Measurements from ENCODE around the gene SCGN.
A peak's percentile ranks its signal among the peaks of the same experiment; 100 is the strongest.
"Not testable (repeated sequence)": the region's sequence is repeated elsewhere in the genome, so short reads cannot be mapped to it uniquely, and the experiment has no call there.

SCGN gene

GRCh38 chr6:25735261-25735660 is 83.2 kb downstream of the SCGN start:
- H3K36me3 ChIP-seq: no peaks in the 10 kb centered on the region
- H4K20me1 ChIP-seq: no peaks in the 10 kb centered on the region
- no peaks in the 10 kb centered on the region for H3K27me3 ChIP-seq
- no peak overlapping the region for H3K4me3 ChIP-seq
- no peak overlapping the region for H3K27ac ChIP-seq
- H3K9ac ChIP-seq: no peak overlapping the region
- no peak for TF ChIP-seq Cebpa-rat (IDR thresholded peaks at IDR 0.05)
- H3K4me1 ChIP-seq: no peaks in the 10 kb centered on the region
- no peak overlapping the region for H3K4me2 ChIP-seq
- peaks cover 30% of the 10 kb centered on the region for H3K9me3 ChIP-seq

GRCh38 chr6:25743868-25744267 is 91.9 kb downstream of the SCGN start:
- no peaks in the 10 kb centered on the region for H3K27me3 ChIP-seq
- H3K4me3 ChIP-seq: no peak overlapping the region
- H3K36me3 ChIP-seq: no peaks in the 10 kb centered on the region
- no peaks in the 10 kb centered on the region for H4K20me1 ChIP-seq
- no peak overlapping the region for H3K9ac ChIP-seq
- H3K27ac ChIP-seq: no peak overlapping the region
- no peaks in the 10 kb centered on the region for H3K9me3 ChIP-seq
- H3K4me1 ChIP-seq: 0 out of 2 replicates have a peak, but pooled peaks cover 3% of the 10 kb centered on the region
- TF ChIP-seq Cebpa-rat (IDR thresholded peaks at IDR 0.05): no peak
- H3K4me2 ChIP-seq: no peak overlapping the region

GRCh38 chr6:25745836-25746235 is 93.8 kb downstream of the SCGN start:
- Histone ChIP-seq H3K27ac (no peak overlapping the region), H3K36me3 (no peaks in the 10 kb centered on the region), H3K4me1 (0 out of 2 replicates have a peak, but pooled peaks cover 3% of the 10 kb centered on the region), H4K20me1 (no peaks in the 10 kb centered on the region), H3K27me3 (no peaks in the 10 kb centered on the region), H3K9ac (no peak overlapping the region), H3K4me3 (no peak overlapping the region), H3K9me3 (no peaks in the 10 kb centered on the region), H3K4me2 (no peak overlapping the region)
- TF ChIP-seq Cebpa-rat (IDR thresholded peaks at IDR 0.05): peak; percentile 51; the same call in 1 of the 2 replicates

- no peaks in the 10 kb centered on the region for H3K9me3 ChIP-seq
- TF ChIP-seq Cebpa-rat (IDR thresholded peaks at IDR 0.05): no peak
- H3K27ac ChIP-seq: no peak overlapping the region
- no peak overlapping the region for H3K9ac ChIP-seq
- no peaks in the 10 kb centered on the region for H3K36me3 ChIP-seq
- no peaks in the 10 kb centered on the region for H3K27me3 ChIP-seq
- no peak overlapping the region for H3K4me2 ChIP-seq
- 0 out of 2 replicates have a peak, but pooled peaks cover 3% of the 10 kb centered on the region for H3K4me1 ChIP-seq
- H3K4me3 ChIP-seq: no peak overlapping the region
- H4K20me1 ChIP-seq: no peaks in the 10 kb centered on the region
Observed at GRCh38 chr6:25746968-25747367, 95.0 kb downstream of the SCGN start.

- TF ChIP-seq Cebpa-rat (IDR thresholded peaks at IDR 0.05): no peak
- H3K9me3 ChIP-seq: no peaks in the 10 kb centered on the region
- no peak overlapping the region for H3K4me2 ChIP-seq
- H3K4me3 ChIP-seq: no peak overlapping the region
- no peak overlapping the region for H3K9ac ChIP-seq
- H3K4me1 ChIP-seq: 0 out of 2 replicates have a peak, but pooled peaks cover 3% of the 10 kb centered on the region
- no peaks in the 10 kb centered on the region for H3K27me3 ChIP-seq
- H3K36me3 ChIP-seq: no peaks in the 10 kb centered on the region
- no peaks in the 10 kb centered on the region for H4K20me1 ChIP-seq
- H3K27ac ChIP-seq: no peak overlapping the region
Observed at GRCh38 chr6:25747477-25747876, 95.5 kb downstream of the SCGN start.

GRCh38 chr6:25748049-25748448 is 96.0 kb downstream of the SCGN start:
- H3K4me2 ChIP-seq: no peak overlapping the region
- H3K36me3 ChIP-seq: no peaks in the 10 kb centered on the region
- H3K27ac ChIP-seq: no peak overlapping the region
- no peak for TF ChIP-seq Cebpa-rat (IDR thresholded peaks at IDR 0.05)
- H3K27me3 ChIP-seq: no peaks in the 10 kb centered on the region
- H3K9ac ChIP-seq: no peak overlapping the region
- H3K4me3 ChIP-seq: no peak overlapping the region
- no peaks in the 10 kb centered on the region for H4K20me1 ChIP-seq
- no peaks in the 10 kb centered on the region for H3K9me3 ChIP-seq
- 0 out of 2 replicates have a peak, but pooled peaks cover 3% of the 10 kb centered on the region for H3K4me1 ChIP-seq

- not testable (repeated sequence) for H3K9ac ChIP-seq, H3K4me1 ChIP-seq, H3K4me3 ChIP-seq, H3K27me3 ChIP-seq, H3K27ac ChIP-seq, H3K9me3 ChIP-seq, H3K36me3 ChIP-seq, H3K4me2 ChIP-seq, H4K20me1 ChIP-seq
Observed at GRCh38 chr6:25748601-25749517, 96.8 kb downstream of the SCGN start.

GRCh38 chr6:25749837-25750236 is 97.8 kb downstream of the SCGN start:
- H3K4me1 ChIP-seq: 0 out of 2 replicates have a peak, but pooled peaks cover 3% of the 10 kb centered on the region
- no peaks in the 10 kb centered on the region for H3K36me3 ChIP-seq
- no peak overlapping the region for H3K9ac ChIP-seq
- H3K4me2 ChIP-seq: no peak overlapping the region
- H4K20me1 ChIP-seq: no peaks in the 10 kb centered on the region
- no peak for TF ChIP-seq Cebpa-rat (IDR thresholded peaks at IDR 0.05)
- no peak overlapping the region for H3K4me3 ChIP-seq
- H3K27me3 ChIP-seq: no peaks in the 10 kb centered on the region
- H3K9me3 ChIP-seq: no peaks in the 10 kb centered on the region
- H3K27ac ChIP-seq: no peak overlapping the region

- no peaks in the 10 kb centered on the region for H3K36me3 ChIP-seq
- H3K9ac ChIP-seq: no peak overlapping the region
- H3K4me2 ChIP-seq: no peak overlapping the region
- no peak overlapping the region for H3K4me3 ChIP-seq
- H3K4me1 ChIP-seq: 0 out of 2 replicates have a peak, but pooled peaks cover 3% of the 10 kb centered on the region
- no peaks in the 10 kb centered on the region for H3K9me3 ChIP-seq
- no peak for TF ChIP-seq Cebpa-rat (IDR thresholded peaks at IDR 0.05)
- H3K27me3 ChIP-seq: no peaks in the 10 kb centered on the region
- H4K20me1 ChIP-seq: no peaks in the 10 kb centered on the region
- no peak overlapping the region for H3K27ac ChIP-seq
Observed at GRCh38 chr6:25750906-25751305, 98.9 kb downstream of the SCGN start.

All from BLaER1 (cell line).